Spleen (tissue), 11 donors: ENCODE data around the gene CCDC71L. TPM values are rescaled to one million over a fixed set of nuclear protein-coding genes. Genes with fewer than 3 reads are reported as not detected.

ENCODE experiments used
- DNase-seq: peaks from one replicate; pipeline ENCODE4 v3.0.0-alpha.2; 2020
- H3K27ac ChIP-seq, 8 donors: fragments of 200-600 bp; sonication (generic) in 7 of 8; 1 replicate in 4 of 8; 2 replicates in 4 of 8; pipeline versions ENCODE4 v1.5.0 to v1.8.0; 2016 to 2021; ENCODE audit warnings: inconsistent platforms in 4 of 8, mild to moderate bottlenecking in 4 of 8, moderate library complexity in 1 of 8
- H3K27me3 ChIP-seq, 7 donors: fragments of 200-600 bp; sonication (generic) in 6 of 7; replicated peaks in 1 of 7; 1 replicate in 4 of 7; 2 replicates in 3 of 7; pipeline versions ENCODE4 v1.5.0 to v1.8.0; 2016 to 2021; ENCODE audit warnings: inconsistent platforms in 3 of 7, mild to moderate bottlenecking in 1 of 7
- H3K36me3 ChIP-seq, 6 donors: fragments of 200-600 bp; sonication (generic) in 5 of 6; 1 replicate in 4 of 6; 2 replicates in 2 of 6; pipeline versions ENCODE4 v1.5.0 to v1.8.0; 2016 to 2021; ENCODE audit warnings: inconsistent platforms in 2 of 6
- H3K4me1 ChIP-seq, 6 donors: fragments of 200-600 bp; sonication (generic) in 5 of 6; 1 replicate in 3 of 6; 2 replicates in 3 of 6; pipeline versions ENCODE4 v1.5.0 to v1.8.0; 2016 to 2021; ENCODE audit warnings: inconsistent platforms in 3 of 6
- H3K4me3 ChIP-seq, 8 donors: fragments of 200-600 bp; sonication (generic) in 7 of 8; 1 replicate in 4 of 8; 2 replicates in 4 of 8; pipeline versions ENCODE4 v1.5.0 to v1.8.0; 2016 to 2021; ENCODE audit warnings: inconsistent platforms in 4 of 8, mild to moderate bottlenecking in 4 of 8, moderate library complexity in 2 of 8
- H3K9me3 ChIP-seq, 8 donors: fragments of 200-600 bp; sonication (generic) in 7 of 8; 1 replicate in 4 of 8; 2 replicates in 4 of 8; pipeline versions ENCODE4 v1.5.0 to v1.8.0; 2016 to 2021; ENCODE audit warnings: inconsistent platforms in 4 of 8
- CTCF ChIP-seq, 11 experiments: fragments of 200-600 bp in 7 of 11; fragments of 450-650 bp in 4 of 11; sonication (generic) in 4 of 11; IDR thresholded peaks in 8 of 11; conservative IDR thresholded peaks in 3 of 11; 1 replicate in 7 of 11; 2 replicates in 4 of 11; pipeline versions ENCODE4 v1.4.0 to v1.8.0; 2016 to 2021; ENCODE audit warnings: antibody characterized with exemption in 11 of 11, inconsistent platforms in 4 of 11, mild to moderate bottlenecking in 1 of 11
- POLR2A ChIP-seq, 3 donors: fragments of 450-650 bp; IDR thresholded peaks; one replicate each; pipeline ENCODE4 v1.5.1; 2017; ENCODE audit warnings: antibody characterized with exemption in 3 of 3, mild to moderate bottlenecking in 1 of 3
- POLR2AphosphoS5 ChIP-seq, 3 donors: sonication (generic); formaldehyde crosslinking; IDR thresholded peaks; one replicate each; pipeline ENCODE4 v1.5.1; 2017; ENCODE audit warnings: antibody characterized with exemption in 3 of 3
- WGBS, 5 donors: extraction: QIAGEN DNeasy Blood & Tissue Kit in 3 of 5; methylation state at CpG; one replicate each; pipeline versions ENCODE4 v1.1.5 to v1.1.7; 2013 to 2018; 5-methylcytosine and 5-hydroxymethylcytosine counted together
- intact Hi-C: fragments of 100-400 bp; cut with DNase I; formaldehyde crosslinking; loops from one replicate; pipeline ENCODE4 v1.15.0; 2023; ENCODE audit warnings: low total_unique reads
- polyA plus RNA-seq, 3 donors: library from polyadenylated mRNA; stranded (reverse); fragments of 200-250 nt; gene quantifications; one replicate each; pipeline ENCODE4 v1.2.1, GENCODE V29; 2013
- total RNA-seq, 7 donors: library from RNA; depleted of rRNA in 3 of 7; stranded (reverse); fragments of >200 nt in 3 of 7; fragmentation: NEBNext Ultra II Directional in 4 of 7; extraction: Animal tissue kit (Norgen Biotek cat#: 25700) in 4 of 7; gene quantifications; one replicate each; pipeline versions ENCODE4 v1.1.0 to v1.2.1, GENCODE V29; 2016 to 2021
- donor health status: healthy with polysubstance abuse.
- donor health status: DM: no; HTN: no; CAD: no; lungs with moderate emphysema.
- donor health status: DM: no; HTN: no; CAD: no.
- donor health status: Bipolar disorder and iron deficiency.
- donor health status: healthy.
- donor health status: DM: no; HTN: no; CAD: no.
- donor health status: DM: yes; HTN: yes; CAD: no.

The CCDC71L gene
- total and polyA plus RNA-seq, 10 donors, result 22.7 to 70.9 (median 36.4) TPM

- Histone ChIP-seq H3K27me3 (no peaks in the 10 kb centered on the region), H3K9me3 (no peaks in the 10 kb centered on the region), H3K4me3 (no peak overlapping the region), H3K27ac (no peak overlapping the region), H3K4me1 (no peaks in the 10 kb centered on the region), H3K36me3 (no peaks in the 10 kb centered on the region)
- no peak for DNase-seq
- no peak for TF ChIP-seq POLR2A (IDR thresholded peaks at IDR 0.05)
- TF ChIP-seq POLR2AphosphoS5 (IDR thresholded peaks at IDR 0.05), result no peak
- no peak for TF ChIP-seq CTCF (IDR thresholded peaks at IDR 0.05 in 8 of 11, conservative IDR thresholded peaks at IDR 0.05 in 3 of 11)
- intact Hi-C loops, result no loop called here
- WGBS, 5 donors, result 81 to 87% (median 82%) methylated on average over 1 of the region's 1 CpG
Observed at GRCh38 chr7:106671160-106671559, 10.2 kb upstream of the CCDC71L start.

GRCh38 chr7:106668861-106669524 lies 8.0 kb upstream of the CCDC71L start:
- intact Hi-C loops, result loop anchor here (10.0 kb wide), 1 partner anchor 124 kb away; no protein-coding TSS in a partner anchor
- H3K27ac ChIP-seq, result no peak overlapping the region
- 89 to 93% (median 91%) methylated on average over 6 of the region's 6 CpGs for WGBS, 5 donors
- H3K4me1 ChIP-seq, result no peaks in the 10 kb centered on the region
- no peaks in the 10 kb centered on the region for H3K9me3 ChIP-seq
- no peaks in the 10 kb centered on the region for H3K27me3 ChIP-seq
- no peaks in the 10 kb centered on the region for H3K36me3 ChIP-seq
- no peak for DNase-seq
- TF ChIP-seq POLR2A (IDR thresholded peaks at IDR 0.05) (no peak), POLR2AphosphoS5 (IDR thresholded peaks at IDR 0.05) (no peak), CTCF (IDR thresholded peaks at IDR 0.05 in 8 of 11, conservative IDR thresholded peaks at IDR 0.05 in 3 of 11) (no peak)
- no peak overlapping the region for H3K4me3 ChIP-seq

GRCh38 chr7:106666353-106666752 lies 5.4 kb upstream of the CCDC71L start:
- DNase-seq, result no peak
- Histone ChIP-seq H3K27me3 (no peaks in the 10 kb centered on the region), H3K4me3 (no peak overlapping the region), H3K36me3 (no peaks in the 10 kb centered on the region), H3K4me1 (no peaks in the 10 kb centered on the region), H3K27ac (no peak overlapping the region), H3K9me3 (no peaks in the 10 kb centered on the region)
- no peak for TF ChIP-seq CTCF (IDR thresholded peaks at IDR 0.05 in 8 of 11, conservative IDR thresholded peaks at IDR 0.05 in 3 of 11)
- no peak for TF ChIP-seq POLR2AphosphoS5 (IDR thresholded peaks at IDR 0.05)
- TF ChIP-seq POLR2A (IDR thresholded peaks at IDR 0.05), result no peak
- intact Hi-C loops, result loop anchor here (10.0 kb wide), 1 partner anchor 122 kb away; no protein-coding TSS in a partner anchor
- 92 to 96% (median 94%) methylated on average over 2 of the region's 2 CpGs for WGBS, 5 donors

GRCh38 chr7:106664343-106664742 lies 3.4 kb upstream of the CCDC71L start:
- H3K9me3 ChIP-seq, result no peaks in the 10 kb centered on the region
- no peaks in the 10 kb centered on the region for H3K27me3 ChIP-seq
- 78 to 92% (median 90%) methylated on average over 3 of the region's 3 CpGs for WGBS, 5 donors
- H3K27ac ChIP-seq, result no peak overlapping the region
- intact Hi-C loops, result loop anchor here (5.0 to 10.0 kb wide), 3 partner anchors 68 to 487 kb away; no protein-coding TSS in a partner anchor
- H3K4me3 ChIP-seq, result no peak overlapping the region
- no peaks in the 10 kb centered on the region for H3K36me3 ChIP-seq
- DNase-seq, result no peak
- no peak for TF ChIP-seq POLR2A (IDR thresholded peaks at IDR 0.05)
- no peak for TF ChIP-seq CTCF (IDR thresholded peaks at IDR 0.05 in 8 of 11, conservative IDR thresholded peaks at IDR 0.05 in 3 of 11)
- no peak for TF ChIP-seq POLR2AphosphoS5 (IDR thresholded peaks at IDR 0.05)
- H3K4me1 ChIP-seq, result peaks cover under 1 to 10% (median 6%) of the 10 kb centered on the region in 6 donors
